Parathyroid adenoma (tissue), 2 donors: ENCODE data around the gene CDNF.
"Not testable (repeated sequence)": the region's sequence is repeated elsewhere in the genome, so short reads cannot be mapped to it uniquely, and the experiment has no call there.

Experiments
- H2AFZ ChIP-seq: fragments of 300-600 bp; sonication (generic); one replicate; pipeline ENCODE4 v1.7.0; 2017; ENCODE audit warnings: antibody characterized with exemption, mild to moderate bottlenecking
- H3K27ac ChIP-seq: fragments of 300-600 bp; sonication (generic); one replicate; pipeline ENCODE4 v1.7.0; 2017
- H3K27me3 ChIP-seq: fragments of 300-600 bp; sonication (generic); one replicate; pipeline ENCODE4 v1.7.0; 2017; ENCODE audit warnings: low read length; ENCODE audit not compliant: control insufficient read depth, insufficient read depth
- H3K36me3 ChIP-seq: fragments of 300-600 bp; sonication (generic); one replicate; pipeline ENCODE4 v1.7.0; 2017; ENCODE audit warnings: low read length; ENCODE audit not compliant: control insufficient read depth, insufficient read depth
- H3K4me1 ChIP-seq: fragments of 300-600 bp; sonication (generic); one replicate; pipeline ENCODE4 v1.7.0; 2017; ENCODE audit warnings: control low read depth
- H3K4me2 ChIP-seq: fragments of 300-600 bp; sonication (generic); one replicate; pipeline ENCODE4 v1.7.0; 2017; ENCODE audit warnings: low read length
- H3K4me3 ChIP-seq: fragments of 300-600 bp; sonication (generic); one replicate; pipeline ENCODE4 v1.7.0; 2017; ENCODE audit warnings: low read depth, low read length
- H3K79me2 ChIP-seq: fragments of 300-600 bp; sonication (generic); one replicate; pipeline ENCODE4 v1.7.0; 2017; ENCODE audit warnings: control low read depth
- H3K9ac ChIP-seq: fragments of 300-600 bp; sonication (generic); one replicate; pipeline ENCODE4 v1.7.0; 2017; ENCODE audit warnings: mild to moderate bottlenecking
- H3K9me3 ChIP-seq: fragments of 300-600 bp; sonication (generic); one replicate; pipeline ENCODE4 v1.7.0; 2017; ENCODE audit warnings: low read length; ENCODE audit not compliant: control insufficient read depth
- CTCF ChIP-seq: fragments of 300-600 bp; sonication (generic); IDR thresholded peaks from one replicate; pipeline ENCODE4 v1.7.0; 2017; ENCODE audit warnings: antibody characterized with exemption, mild to moderate bottlenecking
- donor health status: primary hyperparathyroidism.

Gene CDNF

GRCh38 chr10:14822879-14823755, 14.7 kb downstream of the CDNF start:
- Histone ChIP-seq H3K9ac (no peak overlapping the region), H3K27ac (no peak overlapping the region), H3K27me3 (no peaks in the 10 kb centered on the region), H3K4me3 (no peak overlapping the region), H3K4me2 (no peak overlapping the region), H3K79me2 (no peaks in the 10 kb centered on the region), H3K36me3 (no peaks in the 10 kb centered on the region), H3K4me1 (no peaks in the 10 kb centered on the region), H3K9me3 (no peaks in the 10 kb centered on the region), H2AFZ (no peak overlapping the region)
- peak; percentile 70 for TF ChIP-seq CTCF

DNA sequence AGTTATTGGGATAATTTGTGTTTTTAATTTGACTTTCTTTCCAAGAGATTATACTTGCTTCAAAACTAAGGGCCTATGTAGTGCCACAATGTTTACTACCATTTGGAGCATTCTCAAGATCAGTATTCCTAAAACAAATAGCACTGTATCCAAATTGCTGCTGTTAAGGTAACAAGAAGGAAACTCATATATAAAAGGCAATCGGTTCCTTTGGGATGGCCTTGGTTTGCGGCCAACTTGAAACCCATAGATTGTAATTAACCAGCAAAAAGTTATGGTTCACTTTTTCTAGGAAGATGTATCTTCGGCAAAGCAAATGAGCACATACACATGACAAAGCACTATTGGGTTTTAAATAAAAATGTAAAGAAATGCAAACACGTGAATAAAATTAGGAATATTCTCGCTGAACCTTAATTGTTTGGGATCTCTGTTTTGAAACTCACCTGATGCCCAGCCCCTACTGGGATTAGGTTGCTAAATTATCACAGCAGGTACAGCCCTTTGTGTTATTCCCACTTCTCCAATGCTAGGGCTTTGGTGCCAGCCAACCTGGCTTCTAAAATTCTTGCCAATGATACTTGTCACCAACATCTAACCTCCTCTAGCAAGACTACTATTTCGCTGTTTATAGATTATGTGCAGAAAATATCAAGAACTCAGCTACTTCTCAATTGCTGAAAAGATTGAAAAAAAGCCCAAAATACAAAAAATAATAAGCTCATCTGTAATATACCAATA, 16.0 kb downstream of the CDNF start:
- H2AFZ ChIP-seq, result no peak overlapping the region
- no peaks in the 10 kb centered on the region for H3K9me3 ChIP-seq
- no peaks in the 10 kb centered on the region for H3K79me2 ChIP-seq
- no peak overlapping the region for H3K4me3 ChIP-seq
- H3K36me3 ChIP-seq, result no peaks in the 10 kb centered on the region
- no peak for TF ChIP-seq CTCF
- no peak overlapping the region for H3K9ac ChIP-seq
- H3K27ac ChIP-seq, result no peak overlapping the region
- H3K27me3 ChIP-seq, result no peaks in the 10 kb centered on the region
- no peaks in the 10 kb centered on the region for H3K4me1 ChIP-seq
- H3K4me2 ChIP-seq, result no peak overlapping the region

GRCh38 chr10:14820775-14821154, 17.1 kb downstream of the CDNF start:
- no peaks in the 10 kb centered on the region for H3K9me3 ChIP-seq
- no peaks in the 10 kb centered on the region for H3K4me1 ChIP-seq
- H3K4me2 ChIP-seq, result no peak overlapping the region
- H3K79me2 ChIP-seq, result no peaks in the 10 kb centered on the region
- TF ChIP-seq CTCF, result no peak
- H2AFZ ChIP-seq, result no peak overlapping the region
- no peaks in the 10 kb centered on the region for H3K36me3 ChIP-seq
- no peaks in the 10 kb centered on the region for H3K27me3 ChIP-seq
- no peak overlapping the region for H3K9ac ChIP-seq
- H3K4me3 ChIP-seq, result no peak overlapping the region
- no peak overlapping the region for H3K27ac ChIP-seq

GRCh38 chr10:14820010-14820774, 17.6 kb downstream of the CDNF start:
- no peak overlapping the region for H3K27ac ChIP-seq
- no peak for TF ChIP-seq CTCF
- no peaks in the 10 kb centered on the region for H3K27me3 ChIP-seq
- H3K9ac ChIP-seq, result no peak overlapping the region
- no peaks in the 10 kb centered on the region for H3K36me3 ChIP-seq
- no peaks in the 10 kb centered on the region for H3K4me1 ChIP-seq
- H3K4me3 ChIP-seq, result no peak overlapping the region
- H2AFZ ChIP-seq, result no peak overlapping the region
- H3K9me3 ChIP-seq, result no peaks in the 10 kb centered on the region
- no peaks in the 10 kb centered on the region for H3K79me2 ChIP-seq
- no peak overlapping the region for H3K4me2 ChIP-seq

- not testable (repeated sequence) for H3K27ac ChIP-seq, H3K27me3 ChIP-seq, H3K36me3 ChIP-seq, H3K9ac ChIP-seq, H3K4me3 ChIP-seq, H2AFZ ChIP-seq, H3K79me2 ChIP-seq, H3K4me1 ChIP-seq, H3K9me3 ChIP-seq, H3K4me2 ChIP-seq
These were observed 21.1 kb downstream of the CDNF start for GRCh38 chr10:14816717-14817116.
